Measurements from ENCODE around the gene FAM110D. TPM values are rescaled to one million over a fixed set of nuclear protein-coding genes. Genes with fewer than 3 reads are reported as not detected.

FAM110D gene
- total RNA-seq, 1 donor from 2014 or later: not detected

GRCh38 chr1:26112407-26112775, 46.5 kb upstream of the FAM110D start:
- Histone ChIP-seq H3K27me3 (ENCODE audit: control insufficient read depth, insufficient read depth, low read length) (no peaks in the 10 kb centered on the region), H3K4me3 (ENCODE audit: low read depth, low read length) (peak overlapping the region; percentile 96), H3K36me3 (ENCODE audit: control insufficient read depth, insufficient read depth, low read length) (peaks cover 1% of the 10 kb centered on the region)
- no peak for TF ChIP-seq CTCF (IDR thresholded peaks at IDR 0.05; ENCODE audit: insufficient read depth, low read length, severe bottlenecking)
- DNase-seq (ENCODE audit: low read depth): no peak
- FAIRE-seq: no peak

- H3K36me3 ChIP-seq (ENCODE audit: control insufficient read depth, insufficient read depth, low read length): peaks cover 1% of the 10 kb centered on the region
- no peak for TF ChIP-seq CTCF (IDR thresholded peaks at IDR 0.05; ENCODE audit: insufficient read depth, low read length, severe bottlenecking)
- H3K27me3 ChIP-seq (ENCODE audit: control insufficient read depth, insufficient read depth, low read length): no peaks in the 10 kb centered on the region
- H3K4me3 ChIP-seq (ENCODE audit: low read depth, low read length): no peak overlapping the region
- DNase-seq (ENCODE audit: low read depth) (no peak), FAIRE-seq (no peak)
Observed at GRCh38 chr1:26114165-26114927, 44.5 kb upstream of the FAM110D start.

- FAIRE-seq (no peak), DNase-seq (ENCODE audit: low read depth) (no peak)
- Histone ChIP-seq H3K36me3 (ENCODE audit: control insufficient read depth, insufficient read depth, low read length) (no peaks in the 10 kb centered on the region), H3K27me3 (ENCODE audit: control insufficient read depth, insufficient read depth, low read length) (no peaks in the 10 kb centered on the region), H3K4me3 (ENCODE audit: low read depth, low read length) (no peak overlapping the region)
- no peak for TF ChIP-seq CTCF (IDR thresholded peaks at IDR 0.05; ENCODE audit: insufficient read depth, low read length, severe bottlenecking)
Observed at GRCh38 chr1:26119892-26120608, 38.8 kb upstream of the FAM110D start.

GRCh38 chr1:26121854-26122773, 36.8 kb upstream of the FAM110D start:
- FAIRE-seq: no peak
- no peaks in the 10 kb centered on the region for H3K36me3 ChIP-seq (ENCODE audit: control insufficient read depth, insufficient read depth, low read length)
- no peak overlapping the region for H3K4me3 ChIP-seq (ENCODE audit: low read depth, low read length)

More at GRCh38 chr1:26121854-26122773, 36.8 kb upstream of the FAM110D start:
- no peak for DNase-seq (ENCODE audit: low read depth)
- H3K27me3 ChIP-seq (ENCODE audit: control insufficient read depth, insufficient read depth, low read length): no peaks in the 10 kb centered on the region
- no peak for TF ChIP-seq CTCF (IDR thresholded peaks at IDR 0.05; ENCODE audit: insufficient read depth, low read length, severe bottlenecking)
